HepG2 (cell line): ENCODE data around the gene TOMM20. TPM values are rescaled to one million over a fixed set of nuclear protein-coding genes. Genes with fewer than 3 reads are reported as not detected.

ENCODE experiments used
- ARNT2 ChIP-seq: sonication (generic); formaldehyde crosslinking; IDR thresholded peaks from 2 replicates; pipeline ENCODE4 v1.8.0; 2022; ENCODE audit warnings: mild to moderate bottlenecking, low read depth, missing genetic modification reagents, moderate library complexity
- ERF ChIP-seq: IDR thresholded peaks from 2 replicates; pipeline ENCODE4 v1.6.1; 2018; ENCODE audit warnings: missing biosample characterization, missing genetic modification reagents
- KAT8 ChIP-seq: IDR thresholded peaks from 2 replicates; pipeline ENCODE4 v1.6.1; 2016; ENCODE audit warnings: missing genetic modification reagents, missing compliant biosample characterization
- KDM1A ChIP-seq: IDR thresholded peaks from 2 replicates; pipeline ENCODE4 v1.6.1; 2016; ENCODE audit warnings: missing compliant biosample characterization
- NFATC3 ChIP-seq: sonication (generic); formaldehyde crosslinking; IDR thresholded peaks from 2 replicates; pipeline ENCODE4 v1.5.1; 2020; ENCODE audit warnings: mild to moderate bottlenecking, missing genetic modification reagents
- PAF1 ChIP-seq: IDR thresholded peaks from 2 replicates; pipeline ENCODE4 v1.6.1; 2016; ENCODE audit warnings: missing genetic modification reagents, missing compliant biosample characterization
- PAX8 ChIP-seq: sonication (generic); formaldehyde crosslinking; IDR thresholded peaks from 2 replicates; pipeline ENCODE4 v1.8.0; 2022; ENCODE audit warnings: mild to moderate bottlenecking, missing genetic modification reagents, borderline replicate concordance
- RARG ChIP-seq: sonication (generic); formaldehyde crosslinking; IDR thresholded peaks from 2 replicates; pipeline ENCODE4 v1.4.0; 2020; ENCODE audit warnings: low read depth, mild to moderate bottlenecking, missing genetic modification reagents
- RBFOX2 ChIP-seq: fragments of 200-400 bp; formaldehyde crosslinking; IDR thresholded peaks from 2 replicates; pipeline ENCODE4 v1.6.1; 2017; ENCODE audit warnings: low read depth, mild to moderate bottlenecking, low read length
- RBM22 ChIP-seq: fragments of 200-400 bp; formaldehyde crosslinking; optimal IDR thresholded peaks from 2 replicates; pipeline ENCODE3; 2017; ENCODE audit warnings: mild to moderate bottlenecking, low read length, moderate library complexity
- SIN3A ChIP-seq: IDR thresholded peaks from 2 replicates; pipeline ENCODE4 v1.6.1; 2011; ENCODE audit warnings: low read depth, mild to moderate bottlenecking, control low read depth, low read length, borderline replicate concordance
- SP2 ChIP-seq: sonication (generic); formaldehyde crosslinking; IDR thresholded peaks from 2 replicates; pipeline ENCODE4 v1.5.1; 2020; ENCODE audit warnings: mild to moderate bottlenecking, missing genetic modification reagents
- TOE1 ChIP-seq: sonication (generic); formaldehyde crosslinking; IDR thresholded peaks from 2 replicates; pipeline ENCODE4 v1.4.0; 2020; ENCODE audit warnings: mild to moderate bottlenecking, missing genetic modification reagents
- TOPORS ChIP-seq: sonication (generic); formaldehyde crosslinking; IDR thresholded peaks from 2 replicates; pipeline ENCODE4 v1.8.0; 2023; ENCODE audit warnings: mild to moderate bottlenecking, missing genetic modification reagents
- ZNF24 ChIP-seq: fragments of 450-650 bp; IDR thresholded peaks from 2 replicates; pipeline ENCODE4 v1.6.1; 2017; ENCODE audit warnings: antibody characterized with exemption, mild to moderate bottlenecking
- ZNF33B ChIP-seq: sonication (generic); formaldehyde crosslinking; IDR thresholded peaks from 2 replicates; pipeline ENCODE4 v1.5.1; 2020; ENCODE audit warnings: mild to moderate bottlenecking, missing genetic modification reagents
- ZNF510 ChIP-seq: sonication (generic); formaldehyde crosslinking; IDR thresholded peaks from 2 replicates; pipeline ENCODE4 v1.4.0; 2020; ENCODE audit warnings: low read depth, mild to moderate bottlenecking, missing genetic modification reagents
- ZNF546 ChIP-seq: sonication (generic); formaldehyde crosslinking; conservative IDR thresholded peaks from 2 replicates; pipeline ENCODE4 v1.8.1; 2023; ENCODE audit warnings: mild to moderate bottlenecking, missing genetic modification reagents
- ZNF558 ChIP-seq: sonication (generic); formaldehyde crosslinking; IDR thresholded peaks from 2 replicates; pipeline ENCODE4 v1.9.0; 2022; ENCODE audit warnings: mild to moderate bottlenecking, missing genetic modification reagents, borderline replicate concordance
- ZNF616 ChIP-seq: sonication (generic); formaldehyde crosslinking; IDR thresholded peaks from 2 replicates; pipeline ENCODE4 v1.5.0; 2020; ENCODE audit warnings: low read depth, mild to moderate bottlenecking, missing genetic modification reagents
- ZSCAN25 ChIP-seq: sonication (generic); formaldehyde crosslinking; IDR thresholded peaks from 2 replicates; pipeline ENCODE4 v1.8.0; 2022; ENCODE audit warnings: mild to moderate bottlenecking, missing genetic modification reagents
- ZSCAN9 ChIP-seq: IDR thresholded peaks from 2 replicates; pipeline ENCODE4 v1.6.1; 2016; ENCODE audit warnings: borderline replicate concordance
- polyA plus RNA-seq, 8 experiments: library from polyadenylated mRNA; depleted of rRNA in 3 of 8; stranded (reverse) in 7 of 8; unstranded in 1 of 8; fragments of >200 nt; fragmentation: Illumina TruSeq in 4 of 8; extraction: Trizol in 4 of 8; gene quantifications; 2 replicates each; pipeline versions ENCODE4 v1.2.1 to v1.2.3, GENCODE V29; 2011 to 2016; ENCODE audit warnings: low read depth in 4 of 8, missing spikeins in 1 of 8, mixed read lengths in 1 of 8; ENCODE audit not compliant: insufficient read depth in 1 of 8
- total RNA-seq, 5 experiments: library from RNA; depleted of rRNA; stranded (reverse); fragments of >200 nt; fragmentation: Illumina TruSeq; extraction: Trizol; gene quantifications; 2 replicates each; pipeline ENCODE4 v1.2.3, GENCODE V29; 2016; ENCODE audit warnings: low read depth in 1 of 5
- TF ChIP-seq, protein P1 (sequence below): sonication (generic); formaldehyde crosslinking; IDR thresholded peaks from 2 replicates; pipeline ENCODE4 v1.4.0; 2020; ENCODE audit warnings: missing genetic modification reagents
- TF ChIP-seq, protein P2 (sequence below): sonication (generic); formaldehyde crosslinking; IDR thresholded peaks from 2 replicates; pipeline ENCODE4 v1.4.0; 2020; ENCODE audit warnings: missing genetic modification reagents
- TF ChIP-seq, protein P3 (sequence below): sonication (generic); formaldehyde crosslinking; IDR thresholded peaks from 2 replicates; pipeline ENCODE4 v1.5.0; 2020; ENCODE audit warnings: mild to moderate bottlenecking, missing genetic modification reagents
- TF ChIP-seq, protein P4 (sequence below): sonication (generic); formaldehyde crosslinking; IDR thresholded peaks from 2 replicates; pipeline ENCODE4 v1.5.0; 2020; ENCODE audit warnings: mild to moderate bottlenecking, missing genetic modification reagents

Gene TOMM20
- total and polyA plus RNA-seq, 2 of the 13 experiments (the other 11 are each of a cell fraction or from before 2014, with no cell fraction given) = 153 to 376 TPM

DNA sequence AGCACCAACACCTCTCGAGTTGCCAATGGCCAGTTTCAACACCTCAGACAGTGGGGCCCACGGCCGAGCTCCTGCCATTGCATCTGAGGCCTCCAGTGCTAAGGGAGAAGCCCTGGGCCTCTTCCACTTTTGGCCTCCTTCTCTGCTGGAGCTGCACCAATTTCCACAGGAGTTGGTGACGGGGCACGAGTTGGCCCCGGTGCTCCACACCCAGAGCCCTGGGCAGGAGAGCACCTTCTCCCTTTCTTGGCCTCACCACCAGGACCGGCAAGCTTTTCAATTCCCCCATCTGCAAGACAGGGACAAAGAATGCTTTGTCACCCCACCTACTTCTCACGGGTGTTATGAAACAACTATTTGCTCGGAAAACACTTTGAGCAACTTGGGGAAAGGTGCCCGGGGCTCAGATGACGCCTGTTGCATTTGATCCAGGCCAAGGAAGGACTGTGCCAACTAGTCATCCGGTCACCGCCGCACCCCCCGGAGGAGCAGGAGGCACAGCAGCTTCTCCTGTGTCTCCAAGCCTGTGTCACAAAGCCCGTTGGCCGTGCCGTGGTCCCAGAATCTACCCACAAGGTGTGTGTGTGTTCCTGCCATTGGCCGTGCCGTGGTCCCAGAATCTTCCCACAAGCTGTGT lies 55.2 kb downstream of the TOMM20 start (continued):
- TF ChIP-seq KAT8 (CRISPR knock-in tag) (peak; percentile 76), ZSCAN9 (peak; percentile 83; the same call in 1 of the 2 replicates), KDM1A (CRISPR knock-in tag) (no peak), ZNF546 (CRISPR knock-in tag) (0 out of 2 replicates have a peak, but pooled peaks have one; percentile 55), RBFOX2 (peak; percentile 90), ZNF616 (no peak), ZNF33B (peak; percentile 84; the same call in 1 of the 2 replicates), PAX8 (CRISPR knock-in tag) (no peak), ERF (CRISPR knock-in tag) (peak; percentile 89), TOPORS (0 out of 2 replicates have a peak, but pooled peaks have one; percentile 50), ZNF24 (no peak), TOE1 (no peak), RBM22 (no peak), SP2 (CRISPR knock-in tag) (no peak), NFATC3 (CRISPR knock-in tag) (peak; percentile 91; the same call in 1 of the 2 replicates), PAF1 (no peak), SIN3A (peak; percentile 30; the same call in 1 of the 2 replicates), ARNT2 (CRISPR knock-in tag) (peak; percentile 80; the same call in 1 of the 2 replicates), RARG (0 out of 2 replicates have a peak, but pooled peaks have one; percentile 38), ZSCAN25 (CRISPR knock-in tag) (peak; percentile 81; the same call in 1 of the 2 replicates), ZNF510 (CRISPR knock-in tag) (no peak), ZNF558 (CRISPR knock-in tag) (peak; percentile 31; the same call in 1 of the 2 replicates)
- TF ChIP-seq, protein P1, sequence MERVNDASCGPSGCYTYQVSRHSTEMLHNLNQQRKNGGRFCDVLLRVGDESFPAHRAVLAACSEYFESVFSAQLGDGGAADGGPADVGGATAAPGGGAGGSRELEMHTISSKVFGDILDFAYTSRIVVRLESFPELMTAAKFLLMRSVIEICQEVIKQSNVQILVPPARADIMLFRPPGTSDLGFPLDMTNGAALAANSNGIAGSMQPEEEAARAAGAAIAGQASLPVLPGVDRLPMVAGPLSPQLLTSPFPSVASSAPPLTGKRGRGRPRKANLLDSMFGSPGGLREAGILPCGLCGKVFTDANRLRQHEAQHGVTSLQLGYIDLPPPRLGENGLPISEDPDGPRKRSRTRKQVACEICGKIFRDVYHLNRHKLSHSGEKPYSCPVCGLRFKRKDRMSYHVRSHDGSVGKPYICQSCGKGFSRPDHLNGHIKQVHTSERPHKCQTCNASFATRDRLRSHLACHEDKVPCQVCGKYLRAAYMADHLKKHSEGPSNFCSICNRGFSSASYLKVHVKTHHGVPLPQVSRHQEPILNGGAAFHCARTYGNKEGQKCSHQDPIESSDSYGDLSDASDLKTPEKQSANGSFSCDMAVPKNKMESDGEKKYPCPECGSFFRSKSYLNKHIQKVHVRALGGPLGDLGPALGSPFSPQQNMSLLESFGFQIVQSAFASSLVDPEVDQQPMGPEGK (CRISPR knock-in tag) = peak; percentile 88
- TF ChIP-seq, protein P2, sequence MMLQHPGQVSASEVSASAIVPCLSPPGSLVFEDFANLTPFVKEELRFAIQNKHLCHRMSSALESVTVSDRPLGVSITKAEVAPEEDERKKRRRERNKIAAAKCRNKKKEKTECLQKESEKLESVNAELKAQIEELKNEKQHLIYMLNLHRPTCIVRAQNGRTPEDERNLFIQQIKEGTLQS (CRISPR knock-in tag) = peak; percentile 43; the same call in 1 of the 2 replicates
- TF ChIP-seq, protein P3, sequence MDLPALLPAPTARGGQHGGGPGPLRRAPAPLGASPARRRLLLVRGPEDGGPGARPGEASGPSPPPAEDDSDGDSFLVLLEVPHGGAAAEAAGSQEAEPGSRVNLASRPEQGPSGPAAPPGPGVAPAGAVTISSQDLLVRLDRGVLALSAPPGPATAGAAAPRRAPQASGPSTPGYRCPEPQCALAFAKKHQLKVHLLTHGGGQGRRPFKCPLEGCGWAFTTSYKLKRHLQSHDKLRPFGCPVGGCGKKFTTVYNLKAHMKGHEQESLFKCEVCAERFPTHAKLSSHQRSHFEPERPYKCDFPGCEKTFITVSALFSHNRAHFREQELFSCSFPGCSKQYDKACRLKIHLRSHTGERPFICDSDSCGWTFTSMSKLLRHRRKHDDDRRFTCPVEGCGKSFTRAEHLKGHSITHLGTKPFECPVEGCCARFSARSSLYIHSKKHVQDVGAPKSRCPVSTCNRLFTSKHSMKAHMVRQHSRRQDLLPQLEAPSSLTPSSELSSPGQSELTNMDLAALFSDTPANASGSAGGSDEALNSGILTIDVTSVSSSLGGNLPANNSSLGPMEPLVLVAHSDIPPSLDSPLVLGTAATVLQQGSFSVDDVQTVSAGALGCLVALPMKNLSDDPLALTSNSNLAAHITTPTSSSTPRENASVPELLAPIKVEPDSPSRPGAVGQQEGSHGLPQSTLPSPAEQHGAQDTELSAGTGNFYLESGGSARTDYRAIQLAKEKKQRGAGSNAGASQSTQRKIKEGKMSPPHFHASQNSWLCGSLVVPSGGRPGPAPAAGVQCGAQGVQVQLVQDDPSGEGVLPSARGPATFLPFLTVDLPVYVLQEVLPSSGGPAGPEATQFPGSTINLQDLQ (CRISPR knock-in tag) = peak; percentile 89; the same call in 1 of the 2 replicates
- TF ChIP-seq, protein P4, sequence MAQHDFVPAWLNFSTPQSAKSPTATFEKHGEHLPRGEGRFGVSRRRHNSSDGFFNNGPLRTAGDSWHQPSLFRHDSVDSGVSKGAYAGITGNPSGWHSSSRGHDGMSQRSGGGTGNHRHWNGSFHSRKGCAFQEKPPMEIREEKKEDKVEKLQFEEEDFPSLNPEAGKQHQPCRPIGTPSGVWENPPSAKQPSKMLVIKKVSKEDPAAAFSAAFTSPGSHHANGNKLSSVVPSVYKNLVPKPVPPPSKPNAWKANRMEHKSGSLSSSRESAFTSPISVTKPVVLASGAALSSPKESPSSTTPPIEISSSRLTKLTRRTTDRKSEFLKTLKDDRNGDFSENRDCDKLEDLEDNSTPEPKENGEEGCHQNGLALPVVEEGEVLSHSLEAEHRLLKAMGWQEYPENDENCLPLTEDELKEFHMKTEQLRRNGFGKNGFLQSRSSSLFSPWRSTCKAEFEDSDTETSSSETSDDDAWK (CRISPR knock-in tag) = no peak
